Spleen (tissue), 7 donors: ENCODE measurements around the gene CNBD2.

Experiments
- CTCF ChIP-seq, 11 experiments: fragments of 200-600 bp in 7 of 11; fragments of 450-650 bp in 4 of 11; sonication (generic) in 4 of 11; IDR thresholded peaks in 8 of 11; conservative IDR thresholded peaks in 3 of 11; 1 replicate in 7 of 11; 2 replicates in 4 of 11; pipeline versions ENCODE4 v1.4.0 to v1.8.0; 2016 to 2021; ENCODE audit warnings: antibody characterized with exemption in 11 of 11, inconsistent platforms in 4 of 11, mild to moderate bottlenecking in 1 of 11
- POLR2A ChIP-seq, 3 donors: fragments of 450-650 bp; IDR thresholded peaks; one replicate each; pipeline ENCODE4 v1.5.1; 2017; ENCODE audit warnings: antibody characterized with exemption in 3 of 3, mild to moderate bottlenecking in 1 of 3
- donor health status: DM: no; HTN: no; CAD: no; lungs with moderate emphysema.
- donor health status: DM: no; HTN: no; CAD: no.
- donor health status: DM: no; HTN: no; CAD: no.

DNA sequence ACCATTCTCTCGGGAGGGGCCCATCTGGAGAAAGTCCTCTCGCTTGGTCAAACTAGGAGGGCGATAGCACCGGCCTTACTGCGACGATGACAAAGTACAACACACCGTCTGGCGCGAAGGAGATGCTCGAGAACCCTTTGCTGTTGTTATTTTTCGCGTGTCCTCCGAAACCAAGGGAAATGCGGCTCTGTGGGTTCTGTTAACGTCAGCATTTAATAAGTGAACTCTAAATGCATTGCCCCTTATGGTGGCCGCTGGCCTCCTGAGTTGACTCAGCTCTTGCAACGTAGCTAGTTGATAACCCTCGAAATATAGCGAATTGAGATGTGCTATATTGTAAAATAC is 13.5 kb upstream of the CNBD2 start:
- TF ChIP-seq CTCF (IDR thresholded peaks at IDR 0.05 in 8 of 11, conservative IDR thresholded peaks at IDR 0.05 in 3 of 11) = no peak
- no peak for TF ChIP-seq POLR2A (IDR thresholded peaks at IDR 0.05)
